Right atrium auricular region (tissue), 2 donors: ENCODE data around the gene TMEM37. TPM values are rescaled to one million over a fixed set of nuclear protein-coding genes. Genes with fewer than 3 reads are reported as not detected.

Experiments used
- DNase-seq: peaks from one replicate; pipeline ENCODE4 v3.0.0-alpha.2; 2019; ENCODE audit warnings: low spot score
- H3K27ac ChIP-seq, 2 donors: fragments of 200-600 bp; sonication (generic); 1 replicate in 1 of 2; 2 replicates in 1 of 2; pipeline ENCODE4 v1.5.1; 2016 to 2019
- H3K27me3 ChIP-seq, 2 donors: fragments of 200-600 bp; sonication (generic); one replicate each; pipeline versions ENCODE4 v1.5.1 to v1.6.0; 2017 to 2019
- H3K36me3 ChIP-seq: fragments of 200-600 bp; sonication (generic); one replicate; pipeline ENCODE4 v1.5.1; 2016
- H3K4me1 ChIP-seq, 2 donors: fragments of 200-600 bp; sonication (generic); one replicate each; pipeline versions ENCODE4 v1.5.1 to v1.6.0; 2017 to 2019
- H3K4me3 ChIP-seq, 2 donors: fragments of 200-600 bp; sonication (generic); 1 replicate in 1 of 2; 2 replicates in 1 of 2; pipeline ENCODE4 v1.5.1; 2017 to 2019; ENCODE audit warnings: mild to moderate bottlenecking in 1 of 2, moderate library complexity in 1 of 2
- H3K9me3 ChIP-seq, 2 donors: fragments of 200-600 bp; sonication (generic); one replicate each; pipeline ENCODE4 v1.5.1; 2019
- total RNA-seq, 2 donors: library from RNA; depleted of rRNA; stranded (reverse); fragments of >200 nt; gene quantifications; one replicate each; pipeline ENCODE4 v1.1.0, GENCODE V29; 2016
- TF ChIP-seq, protein P1 (sequence below), 2 donors: fragments of 200-600 bp; sonication (generic); IDR thresholded peaks; one replicate each; pipeline ENCODE4 v1.5.1; 2019; ENCODE audit warnings: antibody characterized with exemption in 2 of 2

TMEM37 gene
- total RNA-seq, 2 donors from 2014 or later = 3.3 to 5.4 TPM

DNA sequence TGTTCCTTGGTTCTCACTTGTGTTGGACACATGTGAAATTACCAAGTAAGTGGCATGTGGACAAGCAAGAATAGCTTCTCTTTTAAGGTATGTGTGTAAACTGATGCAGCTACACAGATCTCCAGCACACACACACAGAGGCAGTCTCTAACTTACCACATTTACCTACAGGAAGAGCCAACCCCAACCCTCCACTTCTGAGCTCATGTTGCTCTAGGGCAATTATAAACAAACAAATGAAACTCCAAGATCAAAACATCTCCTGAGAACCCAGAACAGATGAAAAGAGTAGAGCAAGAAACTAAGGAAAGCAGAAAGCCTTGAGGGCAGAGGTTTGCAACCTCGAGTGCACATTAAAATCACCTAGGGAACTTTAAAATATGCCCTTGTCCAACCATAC, 16.0 kb upstream of the TMEM37 start:
- no peaks in the 10 kb centered on the region for H3K27me3 ChIP-seq
- no peak for DNase-seq
- H3K36me3 ChIP-seq = no peaks in the 10 kb centered on the region
- no peaks in the 10 kb centered on the region for H3K4me1 ChIP-seq
- no peak overlapping the region for H3K4me3 ChIP-seq
- TF ChIP-seq, protein P1, sequence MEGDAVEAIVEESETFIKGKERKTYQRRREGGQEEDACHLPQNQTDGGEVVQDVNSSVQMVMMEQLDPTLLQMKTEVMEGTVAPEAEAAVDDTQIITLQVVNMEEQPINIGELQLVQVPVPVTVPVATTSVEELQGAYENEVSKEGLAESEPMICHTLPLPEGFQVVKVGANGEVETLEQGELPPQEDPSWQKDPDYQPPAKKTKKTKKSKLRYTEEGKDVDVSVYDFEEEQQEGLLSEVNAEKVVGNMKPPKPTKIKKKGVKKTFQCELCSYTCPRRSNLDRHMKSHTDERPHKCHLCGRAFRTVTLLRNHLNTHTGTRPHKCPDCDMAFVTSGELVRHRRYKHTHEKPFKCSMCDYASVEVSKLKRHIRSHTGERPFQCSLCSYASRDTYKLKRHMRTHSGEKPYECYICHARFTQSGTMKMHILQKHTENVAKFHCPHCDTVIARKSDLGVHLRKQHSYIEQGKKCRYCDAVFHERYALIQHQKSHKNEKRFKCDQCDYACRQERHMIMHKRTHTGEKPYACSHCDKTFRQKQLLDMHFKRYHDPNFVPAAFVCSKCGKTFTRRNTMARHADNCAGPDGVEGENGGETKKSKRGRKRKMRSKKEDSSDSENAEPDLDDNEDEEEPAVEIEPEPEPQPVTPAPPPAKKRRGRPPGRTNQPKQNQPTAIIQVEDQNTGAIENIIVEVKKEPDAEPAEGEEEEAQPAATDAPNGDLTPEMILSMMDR (IDR thresholded peaks at IDR 0.05) = no peak
- H3K27ac ChIP-seq = no peak overlapping the region
- H3K9me3 ChIP-seq = peaks cover 0 to 6% of the 10 kb centered on the region in 2 donors

DNA sequence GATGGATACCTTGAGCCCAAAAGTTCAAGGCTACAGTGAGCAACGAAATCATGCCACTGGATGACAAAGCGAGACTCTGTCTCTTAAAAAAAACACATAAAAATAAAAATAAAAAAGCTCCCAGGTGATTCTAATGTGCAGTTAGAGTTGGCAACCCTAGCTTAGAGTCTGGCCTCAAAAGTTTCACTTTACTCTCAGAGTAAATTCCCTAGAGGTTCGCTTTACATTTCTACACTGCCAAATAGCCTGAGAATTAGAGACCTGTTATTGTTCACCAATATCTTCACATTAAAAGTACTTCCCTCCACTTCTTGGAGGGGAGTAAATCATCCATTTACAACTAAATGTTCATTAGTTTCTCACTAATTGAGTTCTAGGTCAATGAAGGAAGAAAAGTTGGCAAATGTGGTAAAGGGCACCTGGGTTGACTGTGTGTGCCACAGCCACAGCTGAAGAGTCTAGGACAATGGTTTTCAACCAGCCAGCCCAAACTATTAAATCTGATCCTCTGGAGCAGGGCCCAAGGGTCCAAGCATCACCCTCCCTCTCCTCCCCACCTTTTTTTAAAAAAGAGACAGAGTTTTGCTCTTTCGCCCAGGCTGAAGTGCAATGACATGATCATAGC, 15.2 kb upstream of the TMEM37 start:
- no peak overlapping the region for H3K4me3 ChIP-seq
- no peaks in the 10 kb centered on the region for H3K36me3 ChIP-seq
- DNase-seq = no peak
- TF ChIP-seq, protein P1 (IDR thresholded peaks at IDR 0.05) = no peak
- no peaks in the 10 kb centered on the region for H3K27me3 ChIP-seq
- no peak overlapping the region for H3K27ac ChIP-seq
- no peaks in the 10 kb centered on the region for H3K4me1 ChIP-seq
- H3K9me3 ChIP-seq = peaks cover 0 to 6% of the 10 kb centered on the region in 2 donors

DNA sequence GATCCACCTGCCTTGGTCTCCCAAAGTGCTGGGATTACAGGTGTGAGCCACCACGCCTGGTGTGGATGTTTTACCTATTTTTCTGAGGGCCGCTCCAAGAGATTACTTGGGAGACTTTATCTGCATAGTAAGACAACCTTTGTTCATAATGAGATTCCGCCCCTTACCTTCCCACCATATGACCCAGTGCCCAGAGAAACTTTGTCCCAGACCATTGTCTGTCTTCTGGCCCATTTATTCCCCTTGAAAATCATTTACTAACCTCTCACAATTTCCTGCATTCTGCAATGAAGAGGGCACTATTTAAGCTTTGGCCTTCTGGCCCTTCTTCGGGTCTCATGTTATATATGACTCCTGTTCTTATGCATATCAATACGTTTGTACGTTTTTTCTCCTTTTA, 13.7 kb upstream of the TMEM37 start:
- Histone ChIP-seq H3K36me3 (no peaks in the 10 kb centered on the region), H3K9me3 (peaks cover 0 to 6% of the 10 kb centered on the region in 2 donors), H3K27ac (no peak overlapping the region), H3K27me3 (no peaks in the 10 kb centered on the region), H3K4me1 (no peaks in the 10 kb centered on the region), H3K4me3 (no peak overlapping the region)
- no peak for DNase-seq
- TF ChIP-seq, protein P1 (IDR thresholded peaks at IDR 0.05) = no peak

DNA sequence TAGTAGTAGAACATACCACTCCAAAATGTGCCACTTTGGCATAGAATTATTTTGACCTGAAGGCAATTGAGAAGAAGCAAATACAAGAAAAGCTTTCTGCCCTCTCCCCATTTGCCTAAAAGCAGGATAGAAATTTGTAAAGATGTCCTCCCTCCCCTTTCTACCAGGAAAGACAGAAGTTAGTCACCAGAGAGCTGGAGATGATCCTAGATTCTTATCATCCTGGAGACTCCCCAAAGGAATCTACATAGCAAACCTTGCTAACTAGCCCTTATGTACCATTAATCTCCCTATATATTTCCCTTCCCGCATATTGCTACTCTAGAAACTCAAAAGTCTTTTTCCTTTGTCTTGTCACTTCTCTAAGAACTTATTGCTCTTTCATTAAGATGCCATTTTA, 12.6 kb upstream of the TMEM37 start:
- no peaks in the 10 kb centered on the region for H3K4me1 ChIP-seq
- peaks cover 0 to 6% of the 10 kb centered on the region in 2 donors for H3K9me3 ChIP-seq
- TF ChIP-seq, protein P1 (IDR thresholded peaks at IDR 0.05) = no peak
- no peaks in the 10 kb centered on the region for H3K27me3 ChIP-seq
- H3K4me3 ChIP-seq = no peak overlapping the region
- H3K36me3 ChIP-seq = no peaks in the 10 kb centered on the region
- no peak overlapping the region for H3K27ac ChIP-seq
- DNase-seq = no peak

DNA sequence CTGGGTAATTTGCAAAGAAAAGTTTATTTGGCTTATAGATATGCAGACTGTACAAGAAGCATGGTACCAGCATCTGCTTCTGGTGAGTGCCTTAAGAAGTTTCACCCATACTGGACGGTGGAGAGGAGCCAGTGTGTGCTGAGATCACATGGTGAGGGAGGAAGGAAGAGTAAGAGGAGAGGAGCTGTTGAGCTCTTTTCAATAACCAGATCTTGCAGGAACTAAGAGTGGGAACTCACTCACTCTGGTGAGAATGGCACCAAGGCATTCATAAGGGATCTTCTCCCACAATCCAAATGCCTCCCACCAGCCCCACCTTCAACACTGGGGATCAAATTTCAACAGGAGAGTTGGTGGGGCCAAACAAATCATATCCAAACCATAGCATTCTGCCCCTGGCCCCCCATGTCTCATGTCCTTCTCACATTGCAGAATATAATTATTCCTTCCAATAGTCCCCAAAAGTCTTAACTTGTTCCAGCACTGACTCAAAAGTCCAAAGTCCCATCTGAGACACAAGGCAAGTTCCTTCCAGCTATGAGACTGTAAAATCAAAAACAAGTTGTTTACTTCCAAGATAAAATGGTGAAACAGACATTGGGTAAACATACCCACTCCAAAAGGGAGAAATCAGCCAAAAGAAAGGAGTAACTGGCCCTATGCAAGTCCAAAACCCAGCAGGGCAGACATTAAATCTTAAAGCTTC, 11.7 kb upstream of the TMEM37 start:
- Histone ChIP-seq H3K4me1 (no peaks in the 10 kb centered on the region), H3K9me3 (peaks cover 0 to under 1% of the 10 kb centered on the region in 2 donors), H3K36me3 (no peaks in the 10 kb centered on the region), H3K27ac (no peak overlapping the region), H3K27me3 (no peaks in the 10 kb centered on the region), H3K4me3 (no peak overlapping the region)
- TF ChIP-seq, protein P1 (IDR thresholded peaks at IDR 0.05) = no peak
- no peak for DNase-seq
